ENCODE measurements around the gene COPS9.

DNA sequence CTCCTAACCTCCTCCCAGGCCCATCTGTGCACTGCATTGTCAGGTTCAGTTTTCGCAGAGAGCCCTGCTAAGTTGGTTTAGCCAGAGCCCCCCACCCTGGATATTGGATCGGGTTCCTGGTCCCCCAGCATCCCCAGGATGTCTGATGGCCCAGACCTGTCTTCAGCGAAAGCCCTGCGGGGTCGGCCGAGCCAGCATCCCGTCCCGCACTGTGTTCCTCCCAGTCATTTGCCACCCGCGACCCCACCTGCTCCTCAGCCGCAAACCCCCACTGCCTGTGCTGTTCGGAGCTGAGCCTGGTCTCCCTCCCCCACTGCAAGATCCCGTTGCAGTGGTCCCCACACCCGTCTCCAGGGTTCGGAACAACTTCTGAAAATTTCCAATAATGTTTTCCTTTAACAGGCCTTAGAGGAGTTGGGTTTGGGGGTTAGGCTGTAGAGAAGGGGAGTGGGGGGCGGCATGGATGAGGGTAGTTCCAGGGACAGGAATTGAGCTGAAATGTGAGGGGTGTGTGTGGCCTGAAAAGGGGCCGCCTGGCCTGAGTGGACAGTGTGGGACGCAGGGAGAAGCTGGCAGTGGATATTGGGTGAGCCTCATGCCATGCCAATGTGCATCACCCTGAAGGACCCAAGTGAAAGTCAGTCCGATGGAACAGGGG lies 1.6 kb upstream of the COPS9 start:
- TF ChIP-seq, protein P1, sequence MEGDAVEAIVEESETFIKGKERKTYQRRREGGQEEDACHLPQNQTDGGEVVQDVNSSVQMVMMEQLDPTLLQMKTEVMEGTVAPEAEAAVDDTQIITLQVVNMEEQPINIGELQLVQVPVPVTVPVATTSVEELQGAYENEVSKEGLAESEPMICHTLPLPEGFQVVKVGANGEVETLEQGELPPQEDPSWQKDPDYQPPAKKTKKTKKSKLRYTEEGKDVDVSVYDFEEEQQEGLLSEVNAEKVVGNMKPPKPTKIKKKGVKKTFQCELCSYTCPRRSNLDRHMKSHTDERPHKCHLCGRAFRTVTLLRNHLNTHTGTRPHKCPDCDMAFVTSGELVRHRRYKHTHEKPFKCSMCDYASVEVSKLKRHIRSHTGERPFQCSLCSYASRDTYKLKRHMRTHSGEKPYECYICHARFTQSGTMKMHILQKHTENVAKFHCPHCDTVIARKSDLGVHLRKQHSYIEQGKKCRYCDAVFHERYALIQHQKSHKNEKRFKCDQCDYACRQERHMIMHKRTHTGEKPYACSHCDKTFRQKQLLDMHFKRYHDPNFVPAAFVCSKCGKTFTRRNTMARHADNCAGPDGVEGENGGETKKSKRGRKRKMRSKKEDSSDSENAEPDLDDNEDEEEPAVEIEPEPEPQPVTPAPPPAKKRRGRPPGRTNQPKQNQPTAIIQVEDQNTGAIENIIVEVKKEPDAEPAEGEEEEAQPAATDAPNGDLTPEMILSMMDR (IDR thresholded peaks at IDR 0.05) = no peak
- no peak for TF ChIP-seq POLR2A (IDR thresholded peaks at IDR 0.05)
- TF ChIP-seq EP300 (IDR thresholded peaks at IDR 0.05) = no peak

All from sigmoid colon (tissue), 4 donors.